Measurements from ENCODE around the gene SLC8A3. TPM values are rescaled to one million over a fixed set of nuclear protein-coding genes. Genes with fewer than 3 reads are reported as not detected.
A peak's percentile ranks its signal among the peaks of the same experiment; 100 is the strongest.

Gene SLC8A3
- total RNA-seq, 1 donor from 2014 or later = 0.24 TPM

DNA sequence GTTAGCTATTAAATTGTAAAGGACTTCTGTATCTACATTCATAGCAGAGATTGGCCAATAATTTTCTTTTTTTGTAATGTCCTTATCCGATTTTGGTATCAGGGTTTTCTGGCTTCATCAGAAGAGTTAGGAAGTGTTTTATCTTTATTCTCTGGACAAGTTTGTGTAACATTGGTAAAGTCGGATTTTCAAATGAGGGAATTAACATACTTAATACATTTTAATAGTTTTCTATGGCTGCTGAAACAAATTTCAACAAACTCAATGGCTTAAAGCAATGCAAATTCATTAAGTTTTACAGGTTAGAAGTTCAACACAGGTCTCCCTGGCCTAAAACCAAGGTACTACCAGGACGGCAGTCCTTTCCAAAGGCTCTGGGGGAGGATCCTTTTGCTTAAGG, 13.2 kb upstream of the SLC8A3 start:
- no peak overlapping the region for H3K27ac ChIP-seq
- H3K79me2 ChIP-seq (ENCODE audit: low read depth) = no peaks in the 10 kb centered on the region
- H3K27me3 ChIP-seq = no peaks in the 10 kb centered on the region
- Mint-ChIP-seq H3K36me3 (no peaks in the 10 kb centered on the region), H3K27me3 (ENCODE audit: insufficient read depth, low read depth) (peaks cover 5% of the 10 kb centered on the region), H3K9me3 (peaks cover 3% of the 10 kb centered on the region), H3K4me1 (no peaks in the 10 kb centered on the region), H3K4me3 (no peak overlapping the region), H3K27ac (no peak overlapping the region)
- no peak overlapping the region for H3K4me2 ChIP-seq
- no peak overlapping the region for H3K4me3 ChIP-seq
- no peak overlapping the region for H2AFZ ChIP-seq (replicated peaks)
- no peaks in the 10 kb centered on the region for H3K36me3 ChIP-seq
- H3K9ac ChIP-seq = no peak overlapping the region
- H3K4me1 ChIP-seq = no peaks in the 10 kb centered on the region
- DNase-seq (ENCODE audit: low spot score) = no peak
- TF ChIP-seq, protein P1, sequence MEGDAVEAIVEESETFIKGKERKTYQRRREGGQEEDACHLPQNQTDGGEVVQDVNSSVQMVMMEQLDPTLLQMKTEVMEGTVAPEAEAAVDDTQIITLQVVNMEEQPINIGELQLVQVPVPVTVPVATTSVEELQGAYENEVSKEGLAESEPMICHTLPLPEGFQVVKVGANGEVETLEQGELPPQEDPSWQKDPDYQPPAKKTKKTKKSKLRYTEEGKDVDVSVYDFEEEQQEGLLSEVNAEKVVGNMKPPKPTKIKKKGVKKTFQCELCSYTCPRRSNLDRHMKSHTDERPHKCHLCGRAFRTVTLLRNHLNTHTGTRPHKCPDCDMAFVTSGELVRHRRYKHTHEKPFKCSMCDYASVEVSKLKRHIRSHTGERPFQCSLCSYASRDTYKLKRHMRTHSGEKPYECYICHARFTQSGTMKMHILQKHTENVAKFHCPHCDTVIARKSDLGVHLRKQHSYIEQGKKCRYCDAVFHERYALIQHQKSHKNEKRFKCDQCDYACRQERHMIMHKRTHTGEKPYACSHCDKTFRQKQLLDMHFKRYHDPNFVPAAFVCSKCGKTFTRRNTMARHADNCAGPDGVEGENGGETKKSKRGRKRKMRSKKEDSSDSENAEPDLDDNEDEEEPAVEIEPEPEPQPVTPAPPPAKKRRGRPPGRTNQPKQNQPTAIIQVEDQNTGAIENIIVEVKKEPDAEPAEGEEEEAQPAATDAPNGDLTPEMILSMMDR (IDR thresholded peaks at IDR 0.05) = no peak
- TF ChIP-seq EZH2phosphoT487 (IDR thresholded peaks at IDR 0.05) = no peak
- TF ChIP-seq EZH2 (IDR thresholded peaks at IDR 0.05) = no peak
- no peaks in the 10 kb centered on the region for H3F3A ChIP-seq (ENCODE audit: low read depth)
- H3K9me3 ChIP-seq (ENCODE audit: low read depth) = no peaks in the 10 kb centered on the region
- H4K20me1 ChIP-seq (ENCODE audit: low read depth) = no peaks in the 10 kb centered on the region

DNA sequence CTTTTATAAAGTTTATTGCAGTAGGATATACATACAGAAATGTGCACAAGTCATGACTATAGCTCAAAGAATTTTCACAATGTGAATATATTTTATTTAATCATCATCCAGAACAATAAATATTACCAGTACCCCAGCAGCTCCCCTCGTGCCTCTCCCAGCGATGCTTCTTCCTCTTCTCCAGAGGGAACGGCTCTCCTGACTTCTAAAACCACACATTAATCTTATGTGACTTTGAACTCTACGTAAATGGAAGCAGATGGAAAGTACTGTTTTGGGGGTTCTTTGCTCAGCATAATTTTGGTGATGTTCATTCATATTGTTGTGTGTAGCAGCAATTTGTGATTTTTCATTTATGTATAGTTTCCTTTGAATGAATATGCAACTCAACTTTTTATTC, 4.6 kb upstream of the SLC8A3 start:
- no peak for TF ChIP-seq EZH2 (IDR thresholded peaks at IDR 0.05)
- no peak for TF ChIP-seq EZH2phosphoT487 (IDR thresholded peaks at IDR 0.05)
- TF ChIP-seq, protein P1 (IDR thresholded peaks at IDR 0.05) = no peak
- Mint-ChIP-seq H3K36me3 (no peaks in the 10 kb centered on the region), H3K27ac (no peak overlapping the region), H3K4me1 (peaks cover 3% of the 10 kb centered on the region), H3K9me3 (peaks cover 3% of the 10 kb centered on the region), H3K27me3 (ENCODE audit: insufficient read depth, low read depth) (peaks cover 15% of the 10 kb centered on the region), H3K4me3 (no peak overlapping the region)
- H3K9ac ChIP-seq = no peak overlapping the region
- no peak overlapping the region for H3K4me3 ChIP-seq
- no peak for DNase-seq (ENCODE audit: low spot score)
- H3F3A ChIP-seq (ENCODE audit: low read depth) = peaks cover 16% of the 10 kb centered on the region
- H3K4me1 ChIP-seq = peaks cover 15% of the 10 kb centered on the region
- no peaks in the 10 kb centered on the region for H4K20me1 ChIP-seq (ENCODE audit: low read depth)
- no peaks in the 10 kb centered on the region for H3K9me3 ChIP-seq (ENCODE audit: low read depth)
- no peak overlapping the region for H3K27ac ChIP-seq
- no peak overlapping the region for H2AFZ ChIP-seq (replicated peaks)
- H3K4me2 ChIP-seq = no peak overlapping the region
- peaks cover 38% of the 10 kb centered on the region for H3K27me3 ChIP-seq
- no peaks in the 10 kb centered on the region for H3K36me3 ChIP-seq
- H3K79me2 ChIP-seq (ENCODE audit: low read depth) = no peaks in the 10 kb centered on the region

DNA sequence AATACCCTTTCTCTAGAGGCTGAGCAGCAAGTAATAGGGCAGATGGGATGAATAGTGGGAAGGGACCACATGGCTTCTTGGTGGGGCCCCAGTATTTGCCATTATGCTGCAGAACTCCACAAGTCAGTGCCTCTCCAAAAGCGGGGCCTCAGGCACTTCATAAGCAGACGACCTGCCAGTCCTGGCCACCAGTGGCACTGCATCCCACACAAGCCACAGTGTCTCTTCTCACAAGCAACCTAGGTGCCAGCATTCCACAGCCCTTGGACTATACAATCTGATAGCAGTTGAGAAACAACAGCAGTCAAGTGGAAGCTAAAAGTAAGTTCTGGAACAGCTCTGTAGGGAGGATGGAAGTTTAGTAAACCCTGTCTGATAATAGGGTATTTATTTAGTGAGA, 4.2 kb upstream of the SLC8A3 start:
- H3K36me3 Mint-ChIP-seq = no peaks in the 10 kb centered on the region
- H3K9me3 ChIP-seq (ENCODE audit: low read depth) = no peaks in the 10 kb centered on the region
- peaks cover 18% of the 10 kb centered on the region for H3K27me3 Mint-ChIP-seq (ENCODE audit: insufficient read depth, low read depth)

More for the DNA sequence above, 4.2 kb upstream of the SLC8A3 start:
- no peaks in the 10 kb centered on the region for H3K36me3 ChIP-seq
- peak; percentile 15 for DNase-seq (ENCODE audit: low spot score)
- no peak overlapping the region for H2AFZ ChIP-seq (replicated peaks)
- Mint-ChIP-seq H3K27ac (no peak overlapping the region), H3K4me1 (peaks cover 5% of the 10 kb centered on the region), H3K9me3 (peaks cover 3% of the 10 kb centered on the region), H3K4me3 (no peak overlapping the region)
- H3K27me3 ChIP-seq = peaks cover 42% of the 10 kb centered on the region
- no peaks in the 10 kb centered on the region for H4K20me1 ChIP-seq (ENCODE audit: low read depth)
- H3K4me3 ChIP-seq = no peak overlapping the region
- no peak overlapping the region for H3K9ac ChIP-seq
- TF ChIP-seq EZH2 (IDR thresholded peaks at IDR 0.05) (no peak), EZH2phosphoT487 (IDR thresholded peaks at IDR 0.05) (no peak)
- TF ChIP-seq, protein P1 (IDR thresholded peaks at IDR 0.05) = no peak
- H3K79me2 ChIP-seq (ENCODE audit: low read depth) = no peaks in the 10 kb centered on the region
- no peak overlapping the region for H3K4me2 ChIP-seq
- H3K27ac ChIP-seq = no peak overlapping the region
- H3K4me1 ChIP-seq = peaks cover 15% of the 10 kb centered on the region
- peaks cover 16% of the 10 kb centered on the region for H3F3A ChIP-seq (ENCODE audit: low read depth)

Measured in neural progenitor cell (in vitro differentiated cells).